Caco-2 (cell line): Measurements from ENCODE around the gene PBX1. TPM values are rescaled to one million over a fixed set of nuclear protein-coding genes. Genes with fewer than 3 reads are reported as not detected.

Source experiments
- BruUV-seq: library from RNA; stranded (reverse); fragments of 400-500 nt; replicated peaks from 2 replicates; lab custom pipeline; 2021; lab: Mats Ljungman, UMichigan
- CTCF ChIA-PET: fragments of 300-600 bp; sonication (Branson Sonifier 250); formaldehyde crosslinking; loops from one replicate; lab custom pipeline; 2022; ENCODE audit warnings: antibody characterized with exemption; lab: Charles Lee
- POLR2A ChIA-PET: fragments of 300-600 bp; sonication (Branson Sonifier 250); formaldehyde crosslinking; loops from one replicate; lab custom pipeline; 2022; ENCODE audit warnings: antibody characterized with exemption; lab: Charles Lee
- DNase-seq, 2 experiments: peaks; one replicate each; pipeline versions ENCODE4 v3.0.0 to v3.0.0-alpha.2; 2020 to 2022
- H3K27me3 ChIP-seq: replicated peaks from 2 replicates; pipeline ENCODE4 v1.6.0; 2011; ENCODE audit warnings: low read length; ENCODE audit not compliant: control insufficient read depth, insufficient read depth
- H3K36me3 ChIP-seq: 2 replicates; pipeline ENCODE4 v1.5.1; 2011; ENCODE audit warnings: low read length; ENCODE audit not compliant: control insufficient read depth, insufficient read depth
- H3K4me1 ChIP-seq: fragments of 250-450 bp; sonication (Bioruptor Pico); 2 replicates; pipeline ENCODE4 v1.5.1; 2020; ENCODE audit warnings: mild to moderate bottlenecking
- H3K4me3 ChIP-seq: 2 replicates; pipeline ENCODE4 v1.5.1; 2011; ENCODE audit warnings: low read depth, mild to moderate bottlenecking, control low read depth, low read length
- H3K9me3 ChIP-seq: fragments of 250-450 bp; sonication (Bioruptor Pico); 2 replicates; pipeline ENCODE4 v1.5.1; 2020; ENCODE audit warnings: mild to moderate bottlenecking, moderate library complexity
- H3K27ac Mint-ChIP-seq: one replicate; pipeline ENCODE4 v1.8.0; 2022; ENCODE audit warnings: mixed read lengths; ENCODE audit not compliant: unreplicated experiment
- H3K27me3 Mint-ChIP-seq: one replicate; pipeline ENCODE4 v1.8.0; 2022; ENCODE audit warnings: mixed read lengths; ENCODE audit not compliant: insufficient read depth, unreplicated experiment
- H3K36me3 Mint-ChIP-seq: one replicate; pipeline ENCODE4 v1.8.0; 2022; ENCODE audit warnings: mild to moderate bottlenecking, mixed read lengths; ENCODE audit not compliant: insufficient read depth, unreplicated experiment
- H3K4me1 Mint-ChIP-seq: one replicate; pipeline ENCODE4 v1.8.0; 2022; ENCODE audit warnings: low read depth, mixed read lengths; ENCODE audit not compliant: unreplicated experiment
- H3K4me3 Mint-ChIP-seq: one replicate; pipeline ENCODE4 v1.8.0; 2022; ENCODE audit warnings: mild to moderate bottlenecking, moderate library complexity, mixed read lengths; ENCODE audit not compliant: unreplicated experiment
- H3K9me3 Mint-ChIP-seq: one replicate; pipeline ENCODE4 v1.8.0; 2022; ENCODE audit warnings: mixed read lengths; ENCODE audit not compliant: unreplicated experiment
- CTCF ChIP-seq, 2 experiments: fragments of 200-600 bp in 1 of 2; IDR thresholded peaks; 1 replicate in 1 of 2; 2 replicates in 1 of 2; pipeline versions ENCODE4 v1.5.1 to v1.8.0; 2011 to 2022; ENCODE audit warnings: antibody characterized with exemption in 1 of 2, control low read depth in 1 of 2, inconsistent platforms in 1 of 2, low read depth in 1 of 2, low read length in 1 of 2, mild to moderate bottlenecking in 1 of 2, moderate library complexity in 1 of 2; ENCODE audit not compliant: insufficient read depth in 1 of 2, severe bottlenecking in 1 of 2, unreplicated experiment in 1 of 2
- intact Hi-C: fragments of 100-400 bp; cut with micrococcal nuclease; formaldehyde crosslinking; loops from one replicate; pipeline ENCODE4 v1.10.0; 2022; ENCODE audit not compliant: unreplicated experiment
- total RNA-seq: library from RNA; stranded (reverse); gene quantifications from 2 replicates; pipeline ENCODE4 v1.2.3, GENCODE V29; 2022

PBX1 gene
- total RNA-seq, 1 experiment from 2014 or later, result 103 TPM

- no TSS peak for BruUV-seq
- H3K4me3 ChIP-seq, result no peak overlapping the region
- Mint-ChIP-seq H3K36me3 (peaks cover 21% of the 10 kb centered on the region), H3K27ac (peak overlapping the region; percentile 3), H3K27me3 (no peaks in the 10 kb centered on the region), H3K4me1 (peaks cover 29% of the 10 kb centered on the region), H3K9me3 (no peaks in the 10 kb centered on the region), H3K4me3 (no peak overlapping the region)
- no peak for TF ChIP-seq CTCF (IDR thresholded peaks at IDR 0.05; ENCODE audit: insufficient read depth in 1 of 2, low read depth in 1 of 2, low read length in 1 of 2, severe bottlenecking in 1 of 2, unreplicated experiment in 1 of 2)
- DNase-seq, result no peak
- ChIA-PET CTCF (interaction anchor here (1.7 kb wide), 1 partner anchor 15 kb away, joined by 5 read pairs; no protein-coding TSS in a partner anchor), POLR2A (no interaction called here)
- intact Hi-C loops, result no loop called here
- peaks cover 28% of the 10 kb centered on the region for H3K4me1 ChIP-seq
- H3K36me3 ChIP-seq, result no peaks in the 10 kb centered on the region
- no peaks in the 10 kb centered on the region for H3K9me3 ChIP-seq
- no peaks in the 10 kb centered on the region for H3K27me3 ChIP-seq
Observed at GRCh38 chr1:164688791-164689190, 129.8 kb downstream of the PBX1 start.

GRCh38 chr1:164689672-164690511 is 130.9 kb downstream of the PBX1 start:
- Mint-ChIP-seq H3K27ac (no peak overlapping the region), H3K36me3 (peaks cover 21% of the 10 kb centered on the region), H3K4me3 (no peak overlapping the region), H3K4me1 (peaks cover 29% of the 10 kb centered on the region), H3K9me3 (no peaks in the 10 kb centered on the region), H3K27me3 (no peaks in the 10 kb centered on the region)
- DNase-seq, result no peak
- H3K36me3 ChIP-seq, result peaks cover 2% of the 10 kb centered on the region
- H3K4me1 ChIP-seq, result peaks cover 17% of the 10 kb centered on the region
- intact Hi-C loops, result no loop called here
- no peaks in the 10 kb centered on the region for H3K9me3 ChIP-seq
- POLR2A ChIA-PET, result no interaction called here
- CTCF ChIA-PET, result interaction anchor here (1.7 kb wide), 1 partner anchor 14 kb away, joined by 5 read pairs; no protein-coding TSS in a partner anchor
- H3K27me3 ChIP-seq, result no peaks in the 10 kb centered on the region
- no peak overlapping the region for H3K4me3 ChIP-seq
- TF ChIP-seq CTCF (IDR thresholded peaks at IDR 0.05; ENCODE audit: insufficient read depth in 1 of 2, low read depth in 1 of 2, low read length in 1 of 2, severe bottlenecking in 1 of 2, unreplicated experiment in 1 of 2), result no peak
- no TSS peak for BruUV-seq

GRCh38 chr1:164692420-164692819 is 133.4 kb downstream of the PBX1 start:
- DNase-seq, result no peak
- no peaks in the 10 kb centered on the region for H3K9me3 ChIP-seq
- H3K27ac Mint-ChIP-seq, result no peak overlapping the region
- H3K4me3 Mint-ChIP-seq, result no peak overlapping the region
- TF ChIP-seq CTCF (IDR thresholded peaks at IDR 0.05; ENCODE audit: insufficient read depth in 1 of 2, low read depth in 1 of 2, low read length in 1 of 2, severe bottlenecking in 1 of 2, unreplicated experiment in 1 of 2), result no peak
- H3K4me3 ChIP-seq, result no peak overlapping the region
- POLR2A ChIA-PET, result no interaction called here
- H3K4me1 Mint-ChIP-seq, result peaks cover 20% of the 10 kb centered on the region
- no TSS peak for BruUV-seq
- no peaks in the 10 kb centered on the region for H3K27me3 Mint-ChIP-seq
- peaks cover 5% of the 10 kb centered on the region; the same call in 1 of the 2 replicates for H3K4me1 ChIP-seq
- peaks cover 7% of the 10 kb centered on the region for H3K36me3 Mint-ChIP-seq
- CTCF ChIA-PET, result no interaction called here
- H3K27me3 ChIP-seq, result no peaks in the 10 kb centered on the region
- H3K36me3 ChIP-seq, result peaks cover 2% of the 10 kb centered on the region
- H3K9me3 Mint-ChIP-seq, result no peaks in the 10 kb centered on the region
- intact Hi-C loops, result no loop called here
